GM23248 (cell line): ENCODE results near the gene PRDM1. TPM values are rescaled to one million over a fixed set of nuclear protein-coding genes. Genes with fewer than 3 reads are reported as not detected.
A peak's percentile ranks its signal among the peaks of the same experiment; 100 is the strongest.

Experiments used
- DNase-seq: peaks from one replicate; pipeline ENCODE4 v3.0.0-alpha.2; 2015
- H2AFZ ChIP-seq: fragments of 200-600 bp; sonication (generic); 2 replicates; pipeline ENCODE4 v1.6.1; 2016; ENCODE audit warnings: antibody characterized with exemption
- H3F3A ChIP-seq: fragments of 200-600 bp; sonication (generic); 2 replicates; pipeline ENCODE4 v1.6.1; 2016; ENCODE audit warnings: mild to moderate bottlenecking, antibody characterized with exemption, mixed run types; ENCODE audit not compliant: insufficient read depth
- H3K27ac ChIP-seq: fragments of 200-600 bp; sonication (generic); 2 replicates; pipeline ENCODE4 v1.5.1; 2016; ENCODE audit warnings: mild to moderate bottlenecking
- H3K27me3 ChIP-seq: fragments of 200-600 bp; sonication (generic); replicated peaks from 2 replicates; pipeline ENCODE4 v1.6.1; 2016; ENCODE audit warnings: mild to moderate bottlenecking; ENCODE audit not compliant: insufficient read depth
- H3K36me3 ChIP-seq: fragments of 200-600 bp; sonication (generic); 2 replicates; pipeline ENCODE4 v1.6.1; 2016; ENCODE audit warnings: low read depth, mild to moderate bottlenecking
- H3K4me1 ChIP-seq: fragments of 200-600 bp; sonication (generic); 2 replicates; pipeline ENCODE4 v1.6.1; 2016; ENCODE audit warnings: mild to moderate bottlenecking; ENCODE audit not compliant: insufficient read depth
- H3K4me2 ChIP-seq: fragments of 200-600 bp; sonication (generic); one replicate; pipeline ENCODE4 v1.6.1; 2016; ENCODE audit warnings: mild to moderate bottlenecking; ENCODE audit not compliant: unreplicated experiment
- H3K4me3 ChIP-seq: fragments of 200-600 bp; sonication (generic); 2 replicates; pipeline ENCODE4 v1.5.1; 2016; ENCODE audit warnings: mild to moderate bottlenecking
- H3K79me2 ChIP-seq: fragments of 200-600 bp; sonication (generic); 2 replicates; pipeline ENCODE4 v1.6.1; 2016; ENCODE audit warnings: mild to moderate bottlenecking; ENCODE audit not compliant: insufficient read depth
- H3K9ac ChIP-seq: fragments of 200-600 bp; sonication (generic); 2 replicates; pipeline ENCODE4 v1.6.1; 2016; ENCODE audit warnings: mild to moderate bottlenecking
- H3K9me2 ChIP-seq: fragments of 200-600 bp; sonication (generic); 2 replicates; pipeline ENCODE4 v1.6.1; 2016; ENCODE audit warnings: mixed run types, mild to moderate bottlenecking, moderate library complexity; ENCODE audit not compliant: insufficient read depth
- H3K9me3 ChIP-seq: fragments of 200-600 bp; sonication (generic); one replicate; pipeline ENCODE4 v1.6.1; 2017; ENCODE audit warnings: low read depth
- H4K20me1 ChIP-seq: fragments of 200-600 bp; sonication (generic); 2 replicates; pipeline ENCODE4 v1.6.0; 2016; ENCODE audit not compliant: insufficient read depth
- EZH2 ChIP-seq: fragments of 200-600 bp; sonication (generic); IDR thresholded peaks from 2 replicates; pipeline ENCODE4 v1.6.1; 2018; ENCODE audit warnings: antibody characterized with exemption, mild to moderate bottlenecking; ENCODE audit not compliant: insufficient read depth, poor library complexity, severe bottlenecking
- EZH2phosphoT487 ChIP-seq: fragments of 200-600 bp; sonication (generic); IDR thresholded peaks from 2 replicates; pipeline ENCODE4 v1.6.1; 2018; ENCODE audit warnings: antibody characterized with exemption, moderate library complexity, mild to moderate bottlenecking, low read depth; ENCODE audit not compliant: insufficient read depth
- WGBS, 2 experiments: methylation state at CpG; one replicate each; pipeline ENCODE4 v1.1.6; 2015 to 2017; ENCODE audit warnings: low lambda C conversion rate in 2 of 2, low coverage in 1 of 2; ENCODE audit errors: missing lambda C conversion rate in 2 of 2; 5-methylcytosine and 5-hydroxymethylcytosine counted together
- in situ Hi-C: fragments of 300-500 bp; cut with MboI; formaldehyde crosslinking; loops from 2 replicates; pipeline ENCODE4 v1.15.0; 2020
- polyA plus RNA-seq: library from polyadenylated mRNA; unstranded; fragments of >200 nt; fragmentation: Nextera tagmentation; extraction: Ambion mirVana; gene quantifications from 2 replicates; pipeline ENCODE4 v1.2.1, GENCODE V29; 2016
- total RNA-seq: library from RNA; depleted of rRNA; stranded (reverse); fragments of >200 nt; shearing (Covaris generic); gene quantifications from 2 replicates; pipeline ENCODE4 v1.2.3, GENCODE V29; 2014

The PRDM1 gene
- total and polyA plus RNA-seq, 2 experiments from 2014 or later = 2.7 to 3.9 TPM

- Histone ChIP-seq H3K9me3 (no peaks in the 10 kb centered on the region), H3K9ac (no peak overlapping the region), H2AFZ (no peak overlapping the region), H3F3A (peaks cover 16% of the 10 kb centered on the region), H3K79me2 (no peaks in the 10 kb centered on the region), H3K27me3 (no peaks in the 10 kb centered on the region), H3K4me1 (peaks cover 31% of the 10 kb centered on the region), H3K4me2 (no peak overlapping the region), H3K27ac (no peak overlapping the region), H3K9me2 (no peaks in the 10 kb centered on the region), H4K20me1 (no peaks in the 10 kb centered on the region), H3K4me3 (no peak overlapping the region), H3K36me3 (no peaks in the 10 kb centered on the region)
- no peak for TF ChIP-seq EZH2phosphoT487
- in situ Hi-C loops = no loop called here
- no peak for DNase-seq
- WGBS, 2 experiments = 97 to 98% methylated on average over 6 of the region's 6 CpGs
Observed at GRCh38 chr6:106133040-106133439, 46.9 kb downstream of the PRDM1 start.

GRCh38 chr6:106134087-106134770 lies 48.1 kb downstream of the PRDM1 start:
- no peak for DNase-seq
- in situ Hi-C loops = no loop called here
- H3F3A ChIP-seq = peaks cover 11% of the 10 kb centered on the region
- no peaks in the 10 kb centered on the region for H3K27me3 ChIP-seq
- TF ChIP-seq EZH2 (no peak), EZH2phosphoT487 (no peak)
- no peaks in the 10 kb centered on the region for H3K9me2 ChIP-seq
- WGBS, 2 experiments = 91 to 92% methylated on average over 15 to 17 of the region's 17 CpGs
- no peak overlapping the region for H3K27ac ChIP-seq
- H3K4me1 ChIP-seq = peaks cover 26% of the 10 kb centered on the region
- no peak overlapping the region for H3K9ac ChIP-seq
- H3K9me3 ChIP-seq = no peaks in the 10 kb centered on the region
- peak overlapping the region; percentile 77 for H3K4me2 ChIP-seq
- no peaks in the 10 kb centered on the region for H3K79me2 ChIP-seq
- H3K4me3 ChIP-seq = no peak overlapping the region
- H4K20me1 ChIP-seq = no peaks in the 10 kb centered on the region
- no peak overlapping the region for H2AFZ ChIP-seq
- H3K36me3 ChIP-seq = no peaks in the 10 kb centered on the region

- Histone ChIP-seq H3K4me2 (peak overlapping the region; percentile 77), H2AFZ (peak overlapping the region; percentile 61), H3K9me2 (no peaks in the 10 kb centered on the region), H3K9me3 (no peaks in the 10 kb centered on the region), H3K4me3 (peak overlapping the region; percentile 49; the same call in 1 of the 2 replicates), H3K79me2 (no peaks in the 10 kb centered on the region), H3F3A (peaks cover 5% of the 10 kb centered on the region), H3K27me3 (no peaks in the 10 kb centered on the region), H3K36me3 (no peaks in the 10 kb centered on the region), H3K27ac (no peak overlapping the region), H3K9ac (peak overlapping the region; percentile 52), H3K4me1 (peaks cover 19% of the 10 kb centered on the region), H4K20me1 (no peaks in the 10 kb centered on the region)
- peak; percentile 80 for DNase-seq
- in situ Hi-C loops = no loop called here
- TF ChIP-seq EZH2 = no peak
- TF ChIP-seq EZH2phosphoT487 = no peak
- 42% methylated on average over 18 of the region's 18 CpGs for WGBS, 2 experiments
Observed at GRCh38 chr6:106134906-106135634, 48.9 kb downstream of the PRDM1 start.

DNA sequence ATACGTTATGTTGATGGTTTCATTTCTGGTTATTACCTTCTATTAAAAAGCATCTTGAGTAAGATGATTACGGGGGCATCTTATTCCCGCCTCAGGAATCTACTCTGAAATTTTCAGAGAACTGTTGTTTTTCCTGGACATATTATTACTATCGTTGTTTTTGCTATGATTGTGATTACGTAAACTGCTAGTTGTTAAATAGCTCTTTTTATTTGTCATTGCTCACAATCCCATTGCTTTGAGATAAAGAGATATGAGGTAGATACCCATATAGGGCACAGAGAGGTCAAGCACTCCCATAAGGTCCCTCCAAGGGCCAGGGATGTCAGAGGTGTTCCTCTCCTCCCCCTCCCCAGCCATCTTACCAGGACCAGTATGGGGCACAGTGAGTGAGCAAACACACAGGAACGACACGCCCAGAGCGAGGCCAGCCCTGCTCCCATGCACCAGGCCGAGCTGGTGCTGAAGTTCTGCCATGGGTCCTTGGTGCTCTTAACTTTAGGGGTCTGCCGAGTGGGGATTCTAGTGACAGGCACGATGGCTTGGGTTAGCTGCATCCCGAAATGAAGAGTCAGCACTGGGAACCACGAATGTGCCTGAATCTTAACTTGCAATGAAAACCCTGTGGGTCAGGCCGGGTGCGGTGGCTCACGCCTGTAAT lies 49.9 kb downstream of the PRDM1 start:
- TF ChIP-seq EZH2phosphoT487 (no peak), EZH2 (no peak)
- H3K27ac ChIP-seq = no peak overlapping the region
- no peaks in the 10 kb centered on the region for H3K9me3 ChIP-seq
- peak overlapping the region; percentile 61; the same call in 1 of the 2 replicates for H2AFZ ChIP-seq
- no peak overlapping the region for H3K9ac ChIP-seq
- H3K36me3 ChIP-seq = no peaks in the 10 kb centered on the region
- H3K4me2 ChIP-seq = no peak overlapping the region
- H4K20me1 ChIP-seq = no peaks in the 10 kb centered on the region
- H3K27me3 ChIP-seq = no peaks in the 10 kb centered on the region
- WGBS, 2 experiments = 94 to 95% methylated on average over 16 of the region's 16 CpGs
- H3K79me2 ChIP-seq = no peaks in the 10 kb centered on the region
- no peak overlapping the region for H3K4me3 ChIP-seq
- no peak for DNase-seq
- in situ Hi-C loops = no loop called here
- no peaks in the 10 kb centered on the region for H3K9me2 ChIP-seq
- peaks cover 14% of the 10 kb centered on the region for H3K4me1 ChIP-seq
- no peaks in the 10 kb centered on the region for H3F3A ChIP-seq
